ENCODE measurements around the gene TGM6. TPM values are rescaled to one million over a fixed set of nuclear protein-coding genes. Genes with fewer than 3 reads are reported as not detected.

TGM6 gene
- not detected for total RNA-seq

DNA sequence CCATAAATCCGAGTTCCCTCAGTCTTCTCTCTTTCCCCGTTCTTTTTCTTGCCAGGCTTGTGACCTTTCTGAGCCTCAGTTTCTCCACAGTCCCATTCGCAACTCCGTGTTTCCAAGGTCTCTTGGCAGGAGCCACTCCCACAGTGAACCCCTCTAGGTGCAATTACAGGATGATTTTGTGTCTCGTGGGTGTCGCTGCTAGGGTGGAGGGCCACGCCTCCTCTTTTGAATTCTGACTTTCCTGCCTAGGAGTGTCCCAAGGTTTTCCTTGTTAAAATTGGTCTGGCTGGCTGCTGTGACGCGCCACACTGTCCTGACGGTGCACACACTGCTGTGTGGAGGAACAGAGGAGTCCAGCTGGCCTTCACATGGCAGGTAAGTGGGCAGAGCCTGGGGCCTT, at the start of gene TGM6:
TSS of gene TGM6 (plus strand) at position 301 of the 400 bp plus-strand sequence. CDS start at position 369, 68 bp downstream.
- H3K4me3 ChIP-seq = no peak within 1 kb of the TSS
- intact Hi-C loops (cut with DNase I; ENCODE audit: low total_unique reads) = no loop called here
- TF ChIP-seq, protein P1, sequence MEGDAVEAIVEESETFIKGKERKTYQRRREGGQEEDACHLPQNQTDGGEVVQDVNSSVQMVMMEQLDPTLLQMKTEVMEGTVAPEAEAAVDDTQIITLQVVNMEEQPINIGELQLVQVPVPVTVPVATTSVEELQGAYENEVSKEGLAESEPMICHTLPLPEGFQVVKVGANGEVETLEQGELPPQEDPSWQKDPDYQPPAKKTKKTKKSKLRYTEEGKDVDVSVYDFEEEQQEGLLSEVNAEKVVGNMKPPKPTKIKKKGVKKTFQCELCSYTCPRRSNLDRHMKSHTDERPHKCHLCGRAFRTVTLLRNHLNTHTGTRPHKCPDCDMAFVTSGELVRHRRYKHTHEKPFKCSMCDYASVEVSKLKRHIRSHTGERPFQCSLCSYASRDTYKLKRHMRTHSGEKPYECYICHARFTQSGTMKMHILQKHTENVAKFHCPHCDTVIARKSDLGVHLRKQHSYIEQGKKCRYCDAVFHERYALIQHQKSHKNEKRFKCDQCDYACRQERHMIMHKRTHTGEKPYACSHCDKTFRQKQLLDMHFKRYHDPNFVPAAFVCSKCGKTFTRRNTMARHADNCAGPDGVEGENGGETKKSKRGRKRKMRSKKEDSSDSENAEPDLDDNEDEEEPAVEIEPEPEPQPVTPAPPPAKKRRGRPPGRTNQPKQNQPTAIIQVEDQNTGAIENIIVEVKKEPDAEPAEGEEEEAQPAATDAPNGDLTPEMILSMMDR (IDR thresholded peaks at IDR 0.05) = no peak
- no peak for TF ChIP-seq POLR2A (IDR thresholded peaks at IDR 0.05)
- no peaks in the 10 kb centered on the region for H3K27me3 ChIP-seq
- H3K9me3 ChIP-seq = no peaks in the 10 kb centered on the region
- H3K36me3 ChIP-seq = no peaks in the 10 kb centered on the region
- no peak within 1 kb of the TSS for H3K27ac ChIP-seq
- no peak for DNase-seq
- no peaks in the 10 kb centered on the region for H3K4me1 ChIP-seq

DNA sequence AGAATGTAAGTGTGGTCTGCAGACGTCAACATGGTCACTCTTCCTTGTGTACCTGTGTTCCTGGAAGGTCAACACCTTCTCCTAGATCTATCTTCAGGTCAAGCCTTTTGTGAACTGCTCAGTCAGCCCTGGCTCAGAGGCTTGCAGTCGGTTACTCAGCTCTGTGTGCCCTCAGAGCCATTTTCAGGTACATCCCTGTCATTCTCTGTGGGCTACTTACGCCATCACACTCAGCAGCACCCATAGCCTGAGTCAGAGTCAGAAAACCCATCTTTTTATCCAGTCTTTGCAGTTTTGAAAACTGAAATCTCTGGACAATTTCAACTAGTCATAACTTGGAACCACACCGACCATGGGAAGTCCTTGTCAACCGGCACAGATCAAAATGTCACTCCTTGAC, 49.6 kb upstream of the TGM6 start:
- Histone ChIP-seq H3K4me3 (no peak overlapping the region), H3K36me3 (no peaks in the 10 kb centered on the region), H3K9me3 (no peaks in the 10 kb centered on the region), H3K4me1 (no peaks in the 10 kb centered on the region), H3K27me3 (no peaks in the 10 kb centered on the region), H3K27ac (no peak overlapping the region)
- intact Hi-C loops (cut with DNase I; ENCODE audit: low total_unique reads) = no loop called here
- TF ChIP-seq, protein P1 (IDR thresholded peaks at IDR 0.05) = no peak
- no peak for TF ChIP-seq POLR2A (IDR thresholded peaks at IDR 0.05)
- DNase-seq = no peak

DNA sequence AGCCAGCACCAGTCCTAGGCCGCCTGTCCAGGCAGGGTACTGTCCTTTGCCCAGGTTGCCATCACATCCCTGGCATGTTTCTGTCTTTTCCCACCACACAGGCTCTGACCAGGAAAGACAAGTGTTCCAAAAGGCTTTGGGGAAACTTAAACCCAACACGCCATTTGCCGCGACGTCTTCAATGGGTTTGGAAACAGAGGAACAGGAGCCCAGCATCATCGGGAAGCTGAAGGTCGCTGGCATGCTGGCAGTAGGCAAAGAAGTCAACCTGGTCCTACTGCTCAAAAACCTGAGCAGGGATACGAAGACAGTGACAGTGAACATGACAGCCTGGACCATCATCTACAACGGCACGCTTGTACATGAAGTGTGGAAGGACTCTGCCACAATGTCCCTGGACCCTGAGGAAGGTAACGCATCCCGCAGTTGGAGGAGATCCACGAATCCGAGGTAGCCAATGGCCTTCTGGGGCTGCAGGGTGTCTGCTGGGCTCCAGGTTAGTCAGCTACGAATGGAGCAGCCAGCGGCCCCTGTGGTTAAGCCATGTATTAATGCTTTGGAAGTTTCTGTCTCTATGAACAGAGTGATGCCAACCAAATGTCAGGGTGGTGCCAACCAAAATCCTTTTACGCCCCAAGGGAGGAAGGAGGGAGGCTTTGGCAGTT, 48.7 kb upstream of the TGM6 start:
- Histone ChIP-seq H3K27me3 (no peaks in the 10 kb centered on the region), H3K36me3 (no peaks in the 10 kb centered on the region), H3K4me3 (no peak overlapping the region), H3K9me3 (no peaks in the 10 kb centered on the region), H3K27ac (no peak overlapping the region), H3K4me1 (no peaks in the 10 kb centered on the region)
- no peak for DNase-seq
- TF ChIP-seq, protein P1 (IDR thresholded peaks at IDR 0.05) = no peak
- TF ChIP-seq POLR2A (IDR thresholded peaks at IDR 0.05) = no peak
- intact Hi-C loops (cut with DNase I; ENCODE audit: low total_unique reads) = no loop called here

DNA sequence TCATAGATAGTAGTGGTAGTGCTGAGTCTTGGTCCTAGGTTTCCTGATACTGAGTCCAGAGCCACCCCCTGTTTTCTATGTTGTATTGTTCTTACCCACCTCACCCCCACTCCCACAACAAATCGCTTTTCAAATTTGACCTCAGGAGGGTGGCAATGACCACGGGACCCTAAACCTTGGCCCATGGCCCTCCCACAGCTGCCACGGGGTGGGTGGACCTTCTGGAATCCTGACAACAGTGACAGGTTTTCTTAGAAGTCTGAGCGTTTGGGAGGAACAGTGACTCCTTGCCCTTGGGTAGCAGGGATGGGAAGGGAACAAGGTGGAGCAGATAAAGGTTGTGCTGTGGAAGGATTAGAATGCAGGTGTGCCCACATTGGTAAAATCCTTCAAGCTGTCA, 48.0 kb upstream of the TGM6 start:
- no peaks in the 10 kb centered on the region for H3K27me3 ChIP-seq
- no peaks in the 10 kb centered on the region for H3K4me1 ChIP-seq
- no peak overlapping the region for H3K4me3 ChIP-seq
- no peak overlapping the region for H3K27ac ChIP-seq
- H3K36me3 ChIP-seq = no peaks in the 10 kb centered on the region
- TF ChIP-seq, protein P1 (IDR thresholded peaks at IDR 0.05) = no peak
- TF ChIP-seq POLR2A (IDR thresholded peaks at IDR 0.05) = no peak
- H3K9me3 ChIP-seq = no peaks in the 10 kb centered on the region
- intact Hi-C loops (cut with DNase I; ENCODE audit: low total_unique reads) = no loop called here
- no peak for DNase-seq

DNA sequence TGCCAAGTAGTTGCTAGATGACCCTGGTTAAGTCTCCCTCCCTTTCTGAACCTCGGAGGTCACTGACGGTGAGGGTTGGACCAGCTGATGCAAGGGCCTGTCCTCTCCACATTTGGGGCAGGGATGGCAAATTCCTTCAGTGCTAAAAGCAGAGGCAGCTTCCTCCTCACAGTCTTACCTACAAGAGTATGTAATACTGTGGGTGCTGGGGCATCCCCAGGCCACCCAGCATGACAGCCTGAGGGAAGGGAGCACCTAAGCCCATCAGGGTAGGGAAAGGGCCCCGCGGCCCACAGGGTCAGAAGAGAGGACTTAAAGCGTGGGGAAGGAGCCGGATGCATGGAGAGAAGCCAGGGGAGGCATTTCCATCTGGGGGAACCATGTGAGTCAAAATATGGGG, 46.9 kb upstream of the TGM6 start:
- Histone ChIP-seq H3K4me3 (no peak overlapping the region), H3K4me1 (no peaks in the 10 kb centered on the region), H3K27me3 (no peaks in the 10 kb centered on the region), H3K9me3 (no peaks in the 10 kb centered on the region), H3K27ac (no peak overlapping the region), H3K36me3 (no peaks in the 10 kb centered on the region)
- TF ChIP-seq, protein P1 (IDR thresholded peaks at IDR 0.05) = no peak
- no peak for TF ChIP-seq POLR2A (IDR thresholded peaks at IDR 0.05)
- no peak for DNase-seq
- intact Hi-C loops (cut with DNase I; ENCODE audit: low total_unique reads) = no loop called here

Measured in uterus (tissue), 4 donors.